Measurements from ENCODE around the gene CAMK1D.

The CAMK1D gene

DNA sequence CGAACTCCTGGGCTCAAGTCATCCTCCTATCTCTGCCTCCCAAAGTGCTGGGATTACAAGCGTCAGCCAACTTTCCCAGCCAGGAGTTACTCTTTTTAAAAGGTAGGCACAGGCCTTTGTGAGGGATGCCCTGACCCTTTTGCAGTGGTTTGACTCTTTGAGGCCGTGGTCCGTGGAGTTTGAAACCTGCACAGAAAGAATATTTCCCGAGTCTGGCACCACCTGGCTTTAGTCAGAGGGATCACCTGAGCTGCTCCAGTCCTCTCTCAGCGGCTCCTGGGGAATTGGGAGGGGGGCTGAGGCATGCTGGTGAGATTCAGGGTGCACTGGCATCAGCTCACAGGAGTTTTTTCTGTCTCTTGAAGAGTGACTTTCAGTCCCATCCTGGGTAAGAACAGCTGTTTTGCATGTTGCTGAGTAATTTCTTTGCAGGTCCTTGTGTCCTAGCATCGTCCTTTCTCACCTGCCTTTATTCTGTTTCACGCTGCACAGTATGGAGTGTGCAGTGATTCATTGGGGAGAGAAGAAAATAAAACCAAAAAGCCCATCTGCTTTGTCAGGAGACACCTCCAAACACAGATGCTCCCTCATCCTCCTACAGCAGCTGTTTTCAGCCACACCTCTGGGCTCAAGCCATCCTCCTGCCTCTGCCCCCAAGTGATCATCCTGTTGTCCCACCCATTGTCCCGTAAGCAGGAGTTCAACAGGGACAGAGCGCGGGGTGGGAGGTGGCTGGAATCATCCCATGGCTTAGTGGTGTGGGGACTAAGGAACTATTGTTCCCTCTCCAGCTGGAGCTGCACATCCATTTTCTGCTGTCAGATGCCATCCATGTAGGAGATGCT lies 284.7 kb downstream of the CAMK1D start:
- no peak for DNase-seq

DNA sequence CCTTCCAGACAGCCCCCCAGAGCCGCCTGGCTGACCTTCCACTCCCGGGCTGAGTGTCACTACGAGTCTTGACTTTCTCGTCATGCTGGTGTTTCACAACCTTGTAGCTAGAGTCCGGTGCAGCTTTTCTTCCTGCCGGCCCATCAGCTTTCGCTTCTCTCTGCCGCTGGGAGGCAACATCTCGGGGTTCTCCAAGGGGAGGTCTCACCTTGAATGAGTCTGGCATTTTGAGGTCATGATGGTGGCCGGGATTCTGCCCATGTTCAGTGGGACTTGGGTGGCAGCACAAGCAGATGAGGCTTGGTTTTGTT lies 285.2 kb downstream of the CAMK1D start:
- DNase-seq: no peak

DNA sequence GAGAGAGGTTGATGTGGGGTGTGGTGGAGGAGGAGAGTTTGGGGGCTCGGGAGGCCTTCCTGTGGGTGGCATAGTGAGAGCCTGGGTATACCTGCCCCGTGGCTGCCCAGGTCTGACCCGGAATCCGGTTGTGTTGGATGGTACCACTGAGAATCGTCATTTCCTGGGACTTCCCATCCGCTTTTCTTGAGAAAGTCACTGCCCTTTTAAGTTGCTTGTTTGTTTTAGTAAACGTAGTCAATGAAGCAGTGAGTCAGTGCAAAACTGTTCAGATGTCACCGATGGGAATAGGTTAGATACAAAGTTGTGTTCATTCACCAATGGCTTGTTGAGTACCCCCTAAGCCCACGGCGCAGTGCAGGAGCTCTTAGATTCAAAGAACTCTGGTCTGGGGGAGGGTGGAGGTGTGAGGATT lies 285.8 kb downstream of the CAMK1D start:
- no peak for DNase-seq

DNA sequence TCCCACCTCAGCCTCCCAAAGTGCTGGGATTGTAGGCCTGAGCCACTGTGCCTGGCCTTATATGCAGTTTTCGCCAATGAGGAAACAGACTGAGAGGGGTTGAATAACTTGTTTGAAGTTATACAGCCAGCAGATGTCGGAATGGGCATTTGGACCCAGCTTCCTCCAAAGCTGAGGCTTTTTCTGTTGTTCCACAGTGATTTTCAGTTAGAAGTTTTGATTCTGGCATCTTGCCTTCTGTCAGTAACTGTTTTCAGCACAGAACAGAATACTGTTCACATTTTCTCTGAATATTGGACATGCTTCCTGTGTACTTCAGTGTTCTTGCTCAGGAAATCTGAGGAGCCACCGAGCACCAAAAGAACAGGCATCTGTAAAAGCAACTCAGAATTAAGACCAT lies 287.2 kb downstream of the CAMK1D start:
- DNase-seq: no peak

DNA sequence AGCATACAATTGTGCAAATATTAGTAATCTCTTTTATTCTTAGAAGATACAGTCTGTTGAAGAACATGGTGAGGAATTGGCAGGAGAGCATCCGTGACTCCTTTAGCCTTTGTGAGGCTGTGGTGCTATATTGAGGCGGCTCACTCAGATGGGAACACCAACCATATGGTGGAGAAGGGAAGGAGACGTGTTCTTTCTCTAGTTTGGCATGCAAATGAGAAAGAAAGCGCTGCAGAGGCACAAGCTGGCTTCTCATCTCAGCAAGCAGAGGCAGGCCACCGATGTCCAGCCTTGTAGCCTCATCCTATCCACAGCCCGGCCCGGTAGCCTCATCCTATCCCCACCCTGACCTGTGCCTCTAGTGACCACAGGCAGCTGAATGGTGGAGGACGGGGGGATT lies 288.3 kb downstream of the CAMK1D start:
- no peak for DNase-seq

DNA sequence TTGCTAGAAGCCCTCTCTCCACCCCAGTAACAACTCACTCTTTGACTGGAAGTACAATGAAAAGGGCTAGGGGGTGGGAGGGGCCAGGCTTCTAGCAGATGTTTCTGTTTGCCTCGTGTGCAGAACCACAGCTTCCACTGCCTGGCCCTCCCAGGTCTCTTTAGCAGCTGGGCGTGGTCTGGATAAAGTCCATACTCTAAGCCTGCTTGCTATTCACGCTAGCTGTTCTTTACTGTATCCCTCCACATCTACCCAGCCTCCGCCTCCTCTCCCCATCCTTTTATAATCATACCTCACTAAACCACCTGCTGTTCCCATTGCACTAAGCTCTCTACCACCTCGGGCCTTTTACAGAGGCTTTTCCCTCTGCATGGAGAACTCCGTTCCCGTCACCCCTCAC lies 288.8 kb downstream of the CAMK1D start:
- DNase-seq: no peak

DNA sequence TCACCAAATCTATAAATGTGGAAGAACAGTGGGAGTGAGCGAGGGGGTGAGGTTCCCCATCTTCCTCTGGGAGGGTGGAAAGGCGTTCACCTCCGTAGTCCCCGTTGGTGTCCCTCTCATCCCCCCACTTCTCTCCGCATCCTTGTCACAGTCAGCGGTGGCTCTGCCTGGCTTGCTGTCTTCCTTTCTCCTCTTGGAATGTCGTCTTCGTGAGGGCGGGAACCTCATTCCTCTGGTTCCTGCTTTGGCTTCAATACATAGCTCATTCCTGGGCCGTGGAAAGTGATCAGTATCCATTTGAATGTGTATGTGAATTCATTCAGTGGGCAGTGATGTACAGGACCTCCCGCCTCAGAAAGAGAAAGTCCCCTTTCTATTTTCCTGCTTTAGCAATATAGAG lies 289.4 kb downstream of the CAMK1D start:
- DNase-seq: no peak

DNA sequence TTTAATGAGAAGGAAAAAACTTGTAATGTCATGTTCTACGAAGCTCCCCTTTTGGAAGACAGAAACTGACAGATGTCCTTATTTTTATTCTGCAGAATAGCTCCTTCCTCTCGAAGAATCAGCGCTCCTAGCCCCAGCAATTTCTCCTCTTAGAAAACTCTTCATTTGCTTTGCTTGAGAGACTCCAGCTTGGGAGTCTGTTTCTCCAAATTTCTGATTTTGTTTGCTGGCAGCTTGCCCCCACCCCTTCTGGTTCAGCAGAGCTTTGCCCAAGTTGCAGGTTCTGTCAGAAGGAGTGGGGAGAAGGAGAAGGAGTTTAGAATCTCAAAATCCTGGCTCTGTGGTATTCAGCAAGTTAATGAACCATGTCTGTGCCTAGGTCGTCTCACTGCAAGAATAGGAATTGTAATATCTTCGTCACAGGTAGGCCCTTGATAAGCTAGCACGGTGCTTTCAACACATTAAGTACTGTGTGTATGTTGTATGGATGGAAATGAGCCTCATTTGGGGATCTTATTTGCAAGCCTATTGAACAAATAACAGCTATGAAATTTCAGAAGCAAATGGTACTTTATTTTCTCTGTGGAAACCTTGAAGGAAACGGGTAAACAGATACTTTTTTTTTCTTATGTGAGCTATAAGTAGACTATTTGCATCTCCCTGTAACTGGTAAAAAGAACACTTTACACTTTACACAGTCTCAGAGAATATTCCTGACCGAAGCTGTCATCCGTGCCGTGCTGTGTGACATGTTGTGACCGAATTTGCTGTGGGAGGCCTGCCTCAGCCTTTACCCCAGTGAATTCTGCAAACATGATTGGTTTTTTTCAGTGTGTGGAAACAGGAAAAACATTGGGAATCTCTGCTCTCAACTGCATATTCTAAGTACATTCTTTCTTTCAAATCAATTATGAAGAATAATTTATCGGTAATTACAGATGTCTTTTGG lies 290.9 kb downstream of the CAMK1D start:
- DNase-seq: no peak

DNA sequence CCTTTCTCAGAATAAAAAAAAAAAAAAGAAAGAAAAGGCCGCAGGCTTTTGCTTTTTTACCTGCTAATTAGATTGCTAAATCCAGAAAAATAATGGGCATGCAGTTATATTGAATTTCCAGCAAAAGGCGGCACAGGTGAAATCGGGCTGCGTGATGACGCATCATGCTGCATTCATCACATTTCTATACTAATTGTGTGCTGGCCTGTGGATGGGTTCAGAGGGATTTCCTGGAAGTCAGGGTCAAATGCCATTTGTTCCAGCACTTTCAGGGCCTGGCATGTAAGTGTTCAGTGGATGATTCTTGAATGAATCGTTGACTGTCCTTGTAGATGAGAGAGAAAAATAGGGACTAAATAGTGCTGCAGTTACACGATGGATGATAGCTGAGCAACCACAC lies 292.7 kb downstream of the CAMK1D start:
- DNase-seq: no peak

DNA sequence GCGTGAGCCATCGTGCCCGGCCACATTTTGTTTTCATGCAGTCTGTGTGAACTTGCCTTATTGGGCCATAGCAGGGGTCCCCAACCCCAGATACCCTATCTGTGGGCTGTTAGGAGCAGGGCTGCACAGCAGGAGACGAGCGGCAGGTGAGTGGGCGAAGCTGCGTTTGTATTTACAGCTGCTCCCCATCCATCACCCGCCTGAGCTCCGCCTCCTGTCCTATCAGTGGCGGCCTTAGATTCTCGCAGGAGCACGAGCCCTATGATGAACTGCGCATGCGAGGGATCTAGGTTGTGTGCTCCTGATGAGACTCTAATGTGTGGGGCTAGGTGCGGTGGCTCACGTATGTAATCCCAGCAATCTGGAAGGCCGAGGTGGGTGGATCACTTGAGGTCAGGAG lies 293.9 kb downstream of the CAMK1D start:
- DNase-seq: no peak

DNA sequence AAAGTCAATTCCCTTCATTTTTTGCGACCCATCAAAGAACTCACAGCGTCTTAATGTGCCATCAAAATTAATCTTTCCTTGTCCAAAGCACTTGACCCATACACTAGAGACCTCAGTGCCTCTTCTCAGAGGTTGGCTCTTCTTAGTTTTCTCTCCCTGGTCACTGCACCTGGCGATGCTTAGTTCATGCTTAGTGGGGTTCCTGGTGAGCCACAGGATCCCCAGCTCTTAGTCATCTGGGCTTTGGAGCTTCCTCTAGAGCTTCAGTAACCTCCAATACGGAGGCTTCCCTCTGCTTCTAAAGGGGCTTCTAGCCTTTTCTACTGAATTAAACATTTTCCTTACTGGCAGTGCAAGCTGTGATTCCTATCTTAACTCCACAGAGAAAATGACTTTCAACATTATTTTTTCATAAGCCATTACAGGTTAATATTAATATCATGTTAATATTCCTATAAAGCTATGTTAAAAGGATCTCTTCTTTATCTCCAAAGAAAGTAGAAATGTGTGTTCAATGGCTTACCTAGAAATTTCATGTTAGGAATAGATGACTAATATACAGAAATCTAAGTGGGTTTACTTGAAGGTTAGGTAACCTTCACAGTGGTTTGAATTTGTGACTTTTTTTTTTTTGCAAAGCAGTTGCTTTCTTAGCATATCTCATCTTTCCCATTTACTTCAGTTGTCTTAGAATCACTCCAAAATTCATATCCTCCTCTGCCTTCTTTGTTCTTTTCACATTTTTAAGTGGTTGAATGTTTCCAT lies 295.2 kb downstream of the CAMK1D start:
- no peak for DNase-seq

DNA sequence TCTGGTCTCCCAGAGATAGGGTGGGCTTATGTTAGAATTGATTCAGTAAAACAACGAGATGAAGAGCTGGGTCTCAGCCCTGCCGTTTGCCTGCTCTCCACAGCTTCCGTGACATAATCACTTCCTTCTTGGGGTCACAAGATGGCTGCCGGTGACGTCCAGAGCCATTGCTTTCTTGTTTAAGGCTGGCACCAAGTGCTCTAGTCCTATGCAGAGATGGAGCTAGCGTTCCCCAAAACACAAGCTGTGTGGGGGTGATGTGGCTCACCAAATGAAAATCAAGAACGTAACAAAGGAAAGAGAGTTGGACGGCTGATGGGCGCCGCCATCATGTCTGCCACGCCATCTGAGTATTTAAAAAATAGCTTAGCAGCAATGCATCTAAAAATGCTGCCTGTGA lies 296.1 kb downstream of the CAMK1D start:
- no peak for DNase-seq

DNA sequence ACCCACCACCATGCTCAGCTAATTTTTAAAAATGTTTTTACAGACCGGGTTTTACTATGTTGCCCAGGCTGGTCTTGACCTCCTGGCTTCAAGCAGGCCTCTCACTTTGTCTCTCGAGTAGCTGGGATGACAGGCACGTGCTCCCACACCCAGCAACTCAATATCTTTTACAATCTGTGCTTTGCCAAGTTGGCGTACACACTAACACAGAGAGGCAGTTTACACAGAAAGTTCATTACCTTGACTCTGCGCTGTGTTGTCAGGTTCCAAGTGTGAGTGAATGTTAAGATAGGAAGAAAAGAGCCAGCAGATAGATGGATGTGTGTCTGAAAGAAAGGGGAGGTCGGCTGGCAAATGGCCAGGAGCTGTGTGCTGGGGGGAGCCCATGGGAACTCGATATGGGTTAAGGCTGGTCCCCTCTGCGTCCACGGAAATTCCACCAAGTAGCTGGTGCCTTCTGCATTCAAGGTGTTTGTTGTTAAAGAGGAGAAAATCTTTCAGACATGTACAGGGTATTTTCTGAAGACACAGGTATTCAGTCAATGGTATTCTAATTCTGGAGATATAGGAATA lies 299.8 kb downstream of the CAMK1D start:
- no peak for DNase-seq

DNA sequence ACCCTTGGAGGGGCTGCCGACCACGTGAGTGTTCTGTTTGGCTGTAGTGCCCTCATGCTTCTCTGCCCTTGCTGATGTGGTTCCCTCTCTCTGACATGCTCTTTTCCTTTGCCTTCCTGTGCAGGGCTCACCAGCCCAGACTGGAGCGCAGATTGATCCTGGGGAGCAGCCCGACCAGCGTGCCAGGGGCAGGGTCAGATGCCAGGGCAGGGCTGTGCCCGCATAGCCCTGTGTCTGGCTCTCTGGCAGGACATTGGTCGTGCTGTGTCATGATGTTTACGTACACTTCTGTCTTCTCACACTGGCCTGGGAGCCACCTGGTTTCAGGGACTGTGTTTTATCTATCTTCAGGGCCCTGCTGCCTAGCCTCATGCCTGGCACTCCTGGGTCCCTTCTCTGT lies 300.8 kb downstream of the CAMK1D start:
- DNase-seq: no peak

DNA sequence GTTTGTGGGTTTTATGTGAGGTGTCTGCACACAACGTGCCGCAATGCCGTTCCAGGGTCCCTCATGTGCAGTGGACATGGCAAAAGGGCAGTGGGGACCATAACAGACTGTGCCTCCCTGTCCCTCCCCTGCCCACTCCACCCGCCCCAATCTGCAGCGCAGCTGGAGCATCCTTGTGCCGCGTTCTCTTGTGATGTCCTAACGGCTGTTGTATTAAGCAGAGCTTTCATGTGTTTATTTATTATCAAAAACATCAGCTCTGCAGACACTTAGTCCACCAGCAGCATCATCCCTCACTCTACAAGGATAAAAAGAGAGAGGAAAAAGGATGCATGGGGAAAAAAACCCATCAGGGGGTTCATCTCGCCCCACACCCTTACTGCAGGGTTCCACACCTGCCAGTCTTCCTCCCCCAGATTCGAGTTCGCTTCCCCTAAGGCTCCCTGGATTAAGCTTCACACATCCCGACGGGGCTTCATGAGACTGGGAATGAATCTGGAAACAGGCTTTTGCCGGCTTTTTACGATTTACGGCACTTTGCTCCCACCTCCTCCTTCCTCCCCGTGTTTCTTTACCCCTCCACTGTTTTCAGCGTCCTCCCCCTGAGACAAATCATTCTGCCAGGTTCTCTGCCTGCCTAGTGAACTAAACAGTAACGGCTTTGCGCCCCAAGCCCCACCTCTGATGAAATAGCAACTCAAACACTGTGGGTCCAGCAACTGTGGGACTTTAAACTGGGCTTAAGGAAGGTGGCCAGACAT lies 301.4 kb downstream of the CAMK1D start:
- DNase-seq: no peak

DNA sequence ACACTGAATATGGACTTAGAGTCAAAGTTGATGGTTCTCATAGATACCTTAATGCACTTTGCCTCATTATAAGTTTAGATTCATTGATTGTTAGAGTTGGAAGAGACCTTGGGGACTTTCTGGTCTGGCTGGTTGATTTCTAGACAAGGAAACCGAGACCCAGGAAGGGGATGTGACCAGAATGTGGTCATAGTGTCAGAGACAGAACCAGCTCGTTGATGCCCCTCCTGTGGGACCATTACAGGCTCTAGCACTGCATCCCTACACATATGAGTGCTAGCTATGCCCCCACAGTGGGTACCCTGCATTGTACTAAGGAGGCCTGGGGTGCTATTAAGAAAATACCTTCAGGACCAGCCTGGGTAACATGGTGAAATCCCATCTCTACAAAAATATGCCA lies 306.6 kb downstream of the CAMK1D start:
- DNase-seq: no peak

DNA sequence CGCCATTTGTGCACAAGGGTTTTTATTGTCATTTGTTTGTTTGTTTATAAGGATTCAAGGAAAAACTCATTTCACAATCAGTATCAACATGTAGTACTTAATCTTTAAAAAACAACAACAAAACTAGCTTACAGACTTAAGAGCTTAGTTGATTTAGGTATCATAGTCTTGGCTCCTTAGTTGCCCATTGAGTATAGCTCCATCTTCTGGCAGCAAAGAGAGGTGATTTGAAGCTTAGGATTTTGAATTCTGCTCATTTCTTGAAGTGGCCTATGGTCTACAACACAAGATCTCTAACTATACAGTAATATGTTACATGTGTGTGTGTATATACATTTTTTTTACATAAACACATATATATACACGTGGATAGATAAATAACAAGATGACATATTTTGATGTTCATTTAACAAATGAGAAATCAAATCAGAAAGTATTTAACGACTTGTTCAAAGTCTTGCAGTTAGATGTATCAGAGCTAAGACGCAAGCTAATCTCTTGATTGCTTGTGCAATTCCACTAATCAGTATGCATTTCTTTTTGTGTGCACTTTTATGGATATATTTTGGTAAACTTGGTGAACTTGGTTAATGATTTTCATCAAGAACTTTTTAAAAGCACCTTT lies 307.3 kb downstream of the CAMK1D start:
- no peak for DNase-seq

DNA sequence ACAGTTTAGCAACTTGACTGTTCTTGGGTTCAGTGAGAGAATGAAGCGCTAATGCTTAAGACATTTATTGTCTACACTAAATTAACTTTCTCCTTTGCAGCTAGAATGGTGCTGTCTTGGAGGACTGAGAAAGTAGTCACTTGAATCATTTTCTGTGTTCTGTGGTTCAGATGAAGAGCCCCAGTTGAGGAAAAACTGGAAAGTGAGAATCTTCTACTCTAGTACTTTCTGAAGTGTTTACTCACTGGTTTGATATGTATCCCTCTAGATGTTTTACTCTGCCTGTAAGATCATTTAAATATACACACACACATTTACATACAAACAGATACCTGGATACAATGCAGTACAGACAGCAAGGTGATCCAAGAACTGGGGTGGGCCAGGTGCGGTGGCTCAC lies 308.1 kb downstream of the CAMK1D start:
- DNase-seq: no peak

DNA sequence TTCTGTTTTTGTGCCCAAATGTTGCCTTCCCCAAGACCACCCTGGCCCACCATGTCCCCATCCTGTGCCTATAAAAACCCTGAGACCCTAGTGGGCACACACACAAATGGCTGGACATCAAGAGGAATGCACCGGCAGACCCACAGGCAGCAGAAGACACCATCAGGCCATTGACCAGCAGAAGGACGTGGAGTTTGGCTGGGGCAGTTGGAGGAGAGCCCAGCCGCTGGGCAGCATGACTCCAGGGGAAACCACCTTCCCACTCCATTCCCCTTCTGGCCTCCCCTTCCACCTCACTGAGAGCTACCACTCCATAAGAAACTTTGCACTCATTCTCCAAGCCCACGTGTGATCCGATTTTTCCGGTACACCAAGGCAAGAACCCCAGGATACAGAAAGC lies 309.2 kb downstream of the CAMK1D start:
- DNase-seq: no peak

DNA sequence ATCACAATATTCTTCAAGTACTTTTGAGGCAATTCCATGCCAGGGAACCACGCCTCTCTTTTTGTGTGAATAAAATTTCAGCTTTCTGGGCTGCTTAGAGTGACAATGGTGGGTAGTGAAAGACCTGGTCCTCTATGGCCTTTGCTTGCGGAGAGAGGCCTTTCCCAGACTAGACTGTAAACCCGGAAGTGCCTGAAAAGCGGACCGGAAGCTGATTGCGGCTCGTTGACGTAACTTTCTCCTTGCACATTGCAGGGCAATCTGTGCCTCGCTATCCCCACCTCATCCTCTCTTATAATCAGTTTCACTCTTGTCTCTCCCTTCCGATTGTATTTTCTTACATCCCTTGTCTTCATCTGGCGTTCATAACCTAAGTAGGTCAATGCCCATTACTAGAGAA lies 310.4 kb downstream of the CAMK1D start:
- DNase-seq: no peak

DNA sequence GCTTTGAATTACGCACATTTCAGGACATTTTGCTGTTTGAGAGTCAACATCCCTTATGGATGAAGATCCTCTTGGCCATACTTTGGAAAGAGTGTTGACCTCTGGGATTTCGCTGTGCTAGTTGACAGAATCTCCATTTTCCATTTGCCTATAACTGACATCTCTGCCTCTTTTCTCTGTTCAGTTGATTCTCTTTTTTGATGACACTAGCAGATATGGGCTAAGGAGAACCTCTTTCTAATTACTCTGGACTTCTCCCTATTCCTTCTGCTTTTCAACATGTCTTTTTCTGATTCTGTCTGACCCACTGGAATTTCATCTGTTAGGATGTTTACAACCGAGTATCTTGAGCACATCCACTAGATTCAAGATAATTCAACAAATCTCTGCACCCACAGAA lies 311.5 kb downstream of the CAMK1D start:
- no peak for DNase-seq

DNA sequence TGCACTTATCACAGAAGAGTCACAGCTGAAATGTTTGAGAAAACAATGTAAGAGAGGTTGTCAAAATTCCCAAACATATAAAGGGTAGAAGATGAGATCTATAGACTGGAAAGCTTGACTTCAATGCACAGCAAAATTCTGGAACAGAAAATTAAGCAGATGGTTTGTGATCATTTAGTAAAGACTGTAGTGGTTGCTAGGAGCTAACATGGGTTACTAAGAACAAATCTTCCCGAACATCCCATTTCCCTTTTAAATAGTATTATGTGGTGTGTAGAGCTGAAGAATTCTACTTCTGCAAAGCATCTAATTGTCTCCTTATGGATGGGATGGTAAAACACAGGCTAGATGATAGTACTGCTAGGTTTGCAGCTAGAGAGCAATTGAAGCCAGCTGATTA lies 312.3 kb downstream of the CAMK1D start:
- no peak for DNase-seq
